ENCODE measurements around the gene EPB41L5. TPM values are rescaled to one million over a fixed set of nuclear protein-coding genes. Genes with fewer than 3 reads are reported as not detected.

Gene EPB41L5
- total RNA-seq, 2 experiments from 2014 or later: 5.6 to 14.1 TPM

DNA sequence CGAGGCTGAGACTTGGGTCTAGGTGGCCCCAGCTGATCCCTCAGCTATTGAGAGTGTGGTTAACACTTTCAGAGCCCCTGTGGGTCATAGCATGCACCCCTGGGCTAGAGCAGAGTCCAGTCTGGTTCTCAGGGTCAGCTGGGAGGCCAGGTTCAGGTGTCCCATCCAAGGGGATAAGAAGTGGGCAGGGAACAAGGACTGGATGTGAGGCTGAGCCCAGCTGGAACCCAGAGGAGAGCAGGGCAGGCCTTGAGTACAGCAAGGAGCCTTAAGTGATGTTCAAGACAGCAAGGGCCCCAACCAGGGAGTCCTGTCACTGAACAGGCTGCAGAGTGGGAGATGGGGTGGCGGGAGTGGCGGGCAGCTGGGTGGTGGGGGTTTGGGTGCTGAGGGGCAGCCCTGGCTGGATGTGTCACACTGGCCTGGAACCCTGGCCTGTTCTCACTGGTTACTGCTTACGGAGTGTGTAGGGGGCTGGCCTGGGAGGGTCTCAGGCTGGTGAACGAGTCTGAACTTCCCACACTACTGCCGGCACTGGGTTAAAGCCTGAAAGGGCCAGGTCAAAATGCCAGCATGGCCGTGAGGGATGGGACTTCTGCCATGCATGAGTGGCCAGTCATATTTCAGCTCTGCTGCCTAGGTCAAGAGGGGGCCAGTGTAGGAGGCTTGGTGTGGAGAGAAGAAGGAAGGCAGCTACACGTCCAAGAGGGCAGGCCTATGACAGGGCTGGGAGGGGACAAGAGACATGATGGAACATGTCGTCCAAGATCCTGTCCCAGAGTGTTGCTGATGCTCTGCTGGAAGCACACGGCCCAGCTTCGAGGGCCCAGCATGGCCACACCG, 196.8 kb downstream of the EPB41L5 start:
- intact Hi-C loops (cut with micrococcal nuclease; ENCODE audit: unreplicated experiment): loop anchor here (10.0 kb wide), 1 partner anchor 475 kb away; no protein-coding TSS in a partner anchor
- no peak overlapping the region for H3K4me3 ChIP-seq (ENCODE audit: low read depth, low read length, poor library complexity, severe bottlenecking)
- no TSS peak for BruUV-seq (replicated peaks)
- no peak for DNase-seq (ENCODE audit: low spot score)
- no peaks in the 10 kb centered on the region for H3K4me1 ChIP-seq (ENCODE audit: insufficient read depth, low read length, poor library complexity, severe bottlenecking)
- H3K36me3 ChIP-seq (ENCODE audit: insufficient read depth, low read length): no peaks in the 10 kb centered on the region
- no peak overlapping the region for H3K27ac ChIP-seq (ENCODE audit: low read depth, low read length, poor library complexity, severe bottlenecking)
- no peak overlapping the region for H2AFZ ChIP-seq (ENCODE audit: low read length)
- H3K9me2 ChIP-seq (ENCODE audit: insufficient read depth, low read length): no peaks in the 10 kb centered on the region
- H3K9me3 ChIP-seq (ENCODE audit: low read length): no peaks in the 10 kb centered on the region
- no peaks in the 10 kb centered on the region for H3K79me2 ChIP-seq (ENCODE audit: insufficient read depth, low read depth, low read length)
- no peak for TF ChIP-seq EZH2phosphoT487 (IDR thresholded peaks at IDR 0.05; ENCODE audit: borderline replicate concordance, low read depth, low read length)
- TF ChIP-seq, protein P1, sequence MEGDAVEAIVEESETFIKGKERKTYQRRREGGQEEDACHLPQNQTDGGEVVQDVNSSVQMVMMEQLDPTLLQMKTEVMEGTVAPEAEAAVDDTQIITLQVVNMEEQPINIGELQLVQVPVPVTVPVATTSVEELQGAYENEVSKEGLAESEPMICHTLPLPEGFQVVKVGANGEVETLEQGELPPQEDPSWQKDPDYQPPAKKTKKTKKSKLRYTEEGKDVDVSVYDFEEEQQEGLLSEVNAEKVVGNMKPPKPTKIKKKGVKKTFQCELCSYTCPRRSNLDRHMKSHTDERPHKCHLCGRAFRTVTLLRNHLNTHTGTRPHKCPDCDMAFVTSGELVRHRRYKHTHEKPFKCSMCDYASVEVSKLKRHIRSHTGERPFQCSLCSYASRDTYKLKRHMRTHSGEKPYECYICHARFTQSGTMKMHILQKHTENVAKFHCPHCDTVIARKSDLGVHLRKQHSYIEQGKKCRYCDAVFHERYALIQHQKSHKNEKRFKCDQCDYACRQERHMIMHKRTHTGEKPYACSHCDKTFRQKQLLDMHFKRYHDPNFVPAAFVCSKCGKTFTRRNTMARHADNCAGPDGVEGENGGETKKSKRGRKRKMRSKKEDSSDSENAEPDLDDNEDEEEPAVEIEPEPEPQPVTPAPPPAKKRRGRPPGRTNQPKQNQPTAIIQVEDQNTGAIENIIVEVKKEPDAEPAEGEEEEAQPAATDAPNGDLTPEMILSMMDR (conservative IDR thresholded peaks at IDR 0.05; ENCODE audit: low read length): no peak
- H3K4me2 ChIP-seq (ENCODE audit: low read length): no peak overlapping the region
- ChIA-PET POLR2A (no interaction called here), CTCF (ENCODE audit: unreplicated experiment) (no interaction called here)
- no peaks in the 10 kb centered on the region for H4K20me1 ChIP-seq (ENCODE audit: insufficient read depth, low read length)

DNA sequence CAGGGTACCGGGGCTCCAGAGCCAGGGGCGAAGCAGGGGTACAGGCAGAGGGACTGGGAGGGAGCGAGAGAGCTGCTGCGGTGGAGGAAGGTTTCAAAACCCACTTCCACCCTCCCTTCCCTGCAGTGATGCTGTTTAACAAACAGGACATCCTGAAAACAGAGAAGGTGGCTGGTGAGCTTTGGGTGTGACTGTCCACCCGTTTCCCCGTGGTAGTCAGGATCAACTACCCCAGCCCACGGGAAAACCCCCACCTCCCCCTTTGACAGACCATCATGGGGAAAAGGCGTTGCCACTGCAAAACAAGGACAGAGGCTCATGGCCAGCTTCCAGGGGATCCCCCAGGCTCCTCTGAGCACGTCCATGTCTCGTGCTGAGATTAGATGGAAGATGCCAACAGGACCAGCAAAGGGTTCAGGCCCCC, 197.4 kb downstream of the EPB41L5 start:
- no peak overlapping the region for H3K4me2 ChIP-seq (ENCODE audit: low read length)
- no peaks in the 10 kb centered on the region for H3K79me2 ChIP-seq (ENCODE audit: insufficient read depth, low read depth, low read length)
- no peak for DNase-seq (ENCODE audit: low spot score)
- CTCF ChIA-PET (ENCODE audit: unreplicated experiment): no interaction called here
- TF ChIP-seq, protein P1 (conservative IDR thresholded peaks at IDR 0.05; ENCODE audit: low read length): no peak
- TF ChIP-seq EZH2phosphoT487 (IDR thresholded peaks at IDR 0.05; ENCODE audit: borderline replicate concordance, low read depth, low read length): no peak
- POLR2A ChIA-PET: no interaction called here
- no peak overlapping the region for H3K27ac ChIP-seq (ENCODE audit: low read depth, low read length, poor library complexity, severe bottlenecking)
- H3K4me1 ChIP-seq (ENCODE audit: insufficient read depth, low read length, poor library complexity, severe bottlenecking): no peaks in the 10 kb centered on the region
- no peak overlapping the region for H2AFZ ChIP-seq (ENCODE audit: low read length)
- no peaks in the 10 kb centered on the region for H3K9me2 ChIP-seq (ENCODE audit: insufficient read depth, low read length)
- H3K36me3 ChIP-seq (ENCODE audit: insufficient read depth, low read length): no peaks in the 10 kb centered on the region
- H4K20me1 ChIP-seq (ENCODE audit: insufficient read depth, low read length): no peaks in the 10 kb centered on the region
- intact Hi-C loops (cut with micrococcal nuclease; ENCODE audit: unreplicated experiment): no loop called here
- H3K4me3 ChIP-seq (ENCODE audit: low read depth, low read length, poor library complexity, severe bottlenecking): no peak overlapping the region
- BruUV-seq (replicated peaks): no TSS peak
- H3K9me3 ChIP-seq (ENCODE audit: low read length): no peaks in the 10 kb centered on the region

DNA sequence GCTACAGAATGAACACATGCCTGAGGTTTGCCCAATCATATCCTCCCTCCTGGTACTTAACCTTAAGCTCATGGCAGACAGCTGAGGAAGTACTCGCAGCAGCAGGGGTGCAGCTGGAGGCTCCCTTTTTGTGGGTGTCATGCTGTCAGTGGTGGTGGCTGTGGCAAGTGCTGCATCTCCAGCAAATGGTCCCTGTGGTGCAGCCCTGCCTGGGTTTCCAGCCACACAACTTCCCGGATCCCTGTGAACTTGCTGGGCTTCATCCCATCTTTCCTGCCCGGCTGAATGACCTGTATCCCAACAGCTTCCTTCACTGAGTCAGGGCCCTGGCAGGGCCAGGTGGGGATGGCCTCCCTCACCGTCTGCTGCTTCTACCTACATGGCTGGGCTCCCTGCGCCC, 205.3 kb downstream of the EPB41L5 start:
- BruUV-seq (replicated peaks): no TSS peak
- intact Hi-C loops (cut with micrococcal nuclease; ENCODE audit: unreplicated experiment): no loop called here

More for the DNA sequence above, 205.3 kb downstream of the EPB41L5 start:
- no peak overlapping the region for H3K4me2 ChIP-seq (ENCODE audit: low read length)
- no peaks in the 10 kb centered on the region for H3K9me3 ChIP-seq (ENCODE audit: low read length)
- peaks cover 33% of the 10 kb centered on the region for H3K4me1 ChIP-seq (ENCODE audit: insufficient read depth, low read length, poor library complexity, severe bottlenecking)
- H3K4me3 ChIP-seq (ENCODE audit: low read depth, low read length, poor library complexity, severe bottlenecking): no peak overlapping the region
- no peaks in the 10 kb centered on the region for H3K9me2 ChIP-seq (ENCODE audit: insufficient read depth, low read length)
- TF ChIP-seq EZH2phosphoT487 (IDR thresholded peaks at IDR 0.05; ENCODE audit: borderline replicate concordance, low read depth, low read length): no peak
- TF ChIP-seq, protein P1 (conservative IDR thresholded peaks at IDR 0.05; ENCODE audit: low read length): no peak
- peaks cover 24% of the 10 kb centered on the region; the same call in 1 of the 2 replicates for H3K36me3 ChIP-seq (ENCODE audit: insufficient read depth, low read length)
- no peak overlapping the region for H2AFZ ChIP-seq (ENCODE audit: low read length)
- peaks cover 7% of the 10 kb centered on the region; the same call in 1 of the 2 replicates for H4K20me1 ChIP-seq (ENCODE audit: insufficient read depth, low read length)
- H3K79me2 ChIP-seq (ENCODE audit: insufficient read depth, low read depth, low read length): peaks cover 23% of the 10 kb centered on the region
- H3K27ac ChIP-seq (ENCODE audit: low read depth, low read length, poor library complexity, severe bottlenecking): no peak overlapping the region
- ChIA-PET POLR2A (interaction anchor here (3.1 kb wide), 1 partner anchor 42 kb away, joined by 8 read pairs; no protein-coding TSS in a partner anchor), CTCF (ENCODE audit: unreplicated experiment) (interaction anchor here (0.5 kb wide), 1 partner anchor 554 kb away, joined by 4 read pairs; no protein-coding TSS in a partner anchor)
- no peak for DNase-seq (ENCODE audit: low spot score)
